Brain microvascular endothelial cell (primary cell): ENCODE results near the gene BOC.

Experiments
- DNase-seq: peaks from one replicate; pipeline ENCODE4 v3.0.0-alpha.2; 2020
- H3K27ac ChIP-seq: fragments of 250-450 bp; sonication (Bioruptor Pico); 2 replicates; pipeline ENCODE4 v1.5.1; 2020; ENCODE audit warnings: mild to moderate bottlenecking, moderate library complexity
- H3K27me3 ChIP-seq: fragments of 250-450 bp; sonication (Bioruptor Pico); replicated peaks from 2 replicates; pipeline ENCODE4 v1.5.1; 2020; ENCODE audit warnings: mild to moderate bottlenecking
- H3K36me3 ChIP-seq: fragments of 250-450 bp; sonication (Bioruptor Pico); replicated peaks from 2 replicates; pipeline ENCODE4 v1.5.1; 2020; ENCODE audit warnings: mild to moderate bottlenecking
- H3K4me3 ChIP-seq: 2 replicates; pipeline ENCODE4 v1.5.1; 2011; ENCODE audit warnings: low read depth, mild to moderate bottlenecking, control low read depth, low read length, moderate library complexity
- in situ Hi-C: cut with HindIII; loops from 2 replicates; pipeline ENCODE4 v1.10.0; 2017; ENCODE audit warnings: low sequenced_read_pairs, low pct_ligation_motif_present
- TF ChIP-seq, protein P1 (sequence below): IDR thresholded peaks from 2 replicates; pipeline ENCODE4 v1.5.1; 2011; ENCODE audit warnings: low read depth, mild to moderate bottlenecking, moderate library complexity, low read length, control low read depth, inconsistent platforms; ENCODE audit errors: missing control alignments

The BOC gene

DNA sequence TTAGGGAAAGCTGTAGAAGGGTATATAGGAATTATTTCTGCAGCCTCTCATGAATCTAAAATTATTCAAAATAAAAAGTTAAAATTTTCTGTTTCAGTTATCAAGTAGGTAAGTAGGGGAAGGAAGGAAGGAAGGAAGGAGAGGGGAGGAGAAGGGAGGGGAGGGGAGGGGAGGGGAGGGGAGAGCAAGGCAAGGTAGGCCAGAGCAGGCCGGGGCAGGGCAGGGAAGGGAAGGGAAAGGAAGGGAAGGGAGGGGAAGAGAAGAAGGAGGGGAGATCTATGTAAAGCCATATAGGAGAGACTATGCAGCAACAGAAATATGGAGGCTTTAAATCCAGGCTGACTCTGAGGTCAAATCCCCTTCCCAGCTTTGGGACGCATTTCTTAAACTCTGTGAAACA, 38.3 kb upstream of the BOC start:
- Histone ChIP-seq H3K27me3 (no peaks in the 10 kb centered on the region), H3K4me3 (no peak overlapping the region), H3K27ac (no peak overlapping the region), H3K36me3 (no peaks in the 10 kb centered on the region)
- no peak for DNase-seq
- TF ChIP-seq, protein P1, sequence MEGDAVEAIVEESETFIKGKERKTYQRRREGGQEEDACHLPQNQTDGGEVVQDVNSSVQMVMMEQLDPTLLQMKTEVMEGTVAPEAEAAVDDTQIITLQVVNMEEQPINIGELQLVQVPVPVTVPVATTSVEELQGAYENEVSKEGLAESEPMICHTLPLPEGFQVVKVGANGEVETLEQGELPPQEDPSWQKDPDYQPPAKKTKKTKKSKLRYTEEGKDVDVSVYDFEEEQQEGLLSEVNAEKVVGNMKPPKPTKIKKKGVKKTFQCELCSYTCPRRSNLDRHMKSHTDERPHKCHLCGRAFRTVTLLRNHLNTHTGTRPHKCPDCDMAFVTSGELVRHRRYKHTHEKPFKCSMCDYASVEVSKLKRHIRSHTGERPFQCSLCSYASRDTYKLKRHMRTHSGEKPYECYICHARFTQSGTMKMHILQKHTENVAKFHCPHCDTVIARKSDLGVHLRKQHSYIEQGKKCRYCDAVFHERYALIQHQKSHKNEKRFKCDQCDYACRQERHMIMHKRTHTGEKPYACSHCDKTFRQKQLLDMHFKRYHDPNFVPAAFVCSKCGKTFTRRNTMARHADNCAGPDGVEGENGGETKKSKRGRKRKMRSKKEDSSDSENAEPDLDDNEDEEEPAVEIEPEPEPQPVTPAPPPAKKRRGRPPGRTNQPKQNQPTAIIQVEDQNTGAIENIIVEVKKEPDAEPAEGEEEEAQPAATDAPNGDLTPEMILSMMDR: no peak
- in situ Hi-C loops: no loop called here

DNA sequence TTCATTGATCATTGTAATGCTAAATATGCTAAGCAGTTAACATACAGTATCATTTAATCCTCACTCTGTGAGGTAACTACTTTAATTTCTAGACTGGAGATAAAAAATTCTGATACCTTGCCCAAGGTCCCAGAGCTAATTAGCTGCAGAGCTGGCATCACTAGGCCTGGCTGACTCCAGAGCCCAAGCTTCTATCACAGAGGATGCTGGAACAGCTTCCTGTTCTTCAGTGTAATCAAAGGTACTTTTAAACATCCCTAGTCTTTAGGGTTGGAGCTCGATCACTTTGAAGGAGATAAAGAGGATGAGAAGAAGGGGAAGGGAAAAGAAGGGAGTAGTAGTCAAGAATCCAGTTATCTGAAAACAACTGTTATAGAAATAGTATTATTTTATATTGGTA, 37.1 kb upstream of the BOC start:
- in situ Hi-C loops: no loop called here
- no peak for DNase-seq

DNA sequence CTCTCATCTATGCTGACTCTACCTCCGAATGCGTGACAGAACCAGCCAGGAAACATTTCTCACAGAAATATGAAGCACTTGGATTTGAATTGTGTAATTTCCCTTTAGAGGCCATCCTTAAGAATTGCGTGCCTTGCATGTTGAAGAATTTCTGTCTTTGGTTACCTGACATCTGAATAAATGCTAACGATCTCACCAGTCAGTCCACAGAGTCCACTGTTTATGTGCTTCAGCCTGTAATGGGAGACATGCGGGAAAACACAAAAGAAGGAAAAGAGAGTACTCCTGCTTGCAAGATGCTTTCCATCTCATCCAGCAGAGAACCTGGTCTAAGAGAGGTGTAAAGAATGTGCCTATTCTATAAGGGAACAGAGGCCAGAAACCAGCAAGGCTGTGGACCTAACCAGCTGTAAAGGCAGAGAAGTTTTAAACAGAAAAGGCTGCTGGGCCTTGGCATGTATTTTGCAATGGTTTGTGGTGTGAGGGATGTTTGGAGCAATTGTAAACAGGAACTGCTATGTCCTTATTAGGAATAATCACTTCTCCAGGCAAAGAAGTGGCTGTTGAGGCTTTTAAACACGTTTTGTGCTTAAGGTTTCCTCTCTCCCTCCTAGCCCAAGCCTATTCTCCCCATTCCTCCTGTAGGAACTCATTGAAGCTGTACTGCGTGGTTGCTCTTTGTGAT, 36.4 kb upstream of the BOC start:
- H3K4me3 ChIP-seq: no peak overlapping the region
- DNase-seq: no peak
- no peak overlapping the region for H3K27ac ChIP-seq
- H3K36me3 ChIP-seq: no peaks in the 10 kb centered on the region
- TF ChIP-seq, protein P1: no peak
- no peaks in the 10 kb centered on the region for H3K27me3 ChIP-seq
- in situ Hi-C loops: no loop called here

More for the DNA sequence above, 37.1 kb upstream of the BOC start:
- TF ChIP-seq, protein P1: no peak
- Histone ChIP-seq H3K27ac (no peak overlapping the region), H3K4me3 (no peak overlapping the region), H3K36me3 (no peaks in the 10 kb centered on the region), H3K27me3 (no peaks in the 10 kb centered on the region)

DNA sequence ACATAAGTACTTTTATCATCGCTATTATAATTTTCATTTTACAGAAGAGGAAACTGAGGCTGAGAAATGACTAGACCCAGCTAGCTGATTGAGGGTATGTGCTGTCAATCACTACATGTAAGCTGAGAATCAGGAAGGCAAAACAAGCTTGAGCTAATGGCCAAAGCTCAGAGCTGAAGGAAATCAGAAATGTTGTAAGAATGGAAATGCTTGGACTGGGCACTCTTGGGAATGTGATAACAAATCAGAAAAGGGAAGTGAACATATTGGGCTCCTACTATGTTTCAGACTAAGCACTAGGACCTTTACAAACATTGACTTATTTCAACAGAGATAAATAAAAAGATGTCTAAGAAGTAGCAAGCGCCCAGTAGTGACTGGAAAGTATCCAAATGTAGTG, 33.8 kb upstream of the BOC start:
- no peaks in the 10 kb centered on the region for H3K36me3 ChIP-seq
- no peaks in the 10 kb centered on the region for H3K27me3 ChIP-seq
- in situ Hi-C loops: no loop called here
- no peak overlapping the region for H3K27ac ChIP-seq
- TF ChIP-seq, protein P1: no peak
- no peak for DNase-seq
- no peak overlapping the region for H3K4me3 ChIP-seq

DNA sequence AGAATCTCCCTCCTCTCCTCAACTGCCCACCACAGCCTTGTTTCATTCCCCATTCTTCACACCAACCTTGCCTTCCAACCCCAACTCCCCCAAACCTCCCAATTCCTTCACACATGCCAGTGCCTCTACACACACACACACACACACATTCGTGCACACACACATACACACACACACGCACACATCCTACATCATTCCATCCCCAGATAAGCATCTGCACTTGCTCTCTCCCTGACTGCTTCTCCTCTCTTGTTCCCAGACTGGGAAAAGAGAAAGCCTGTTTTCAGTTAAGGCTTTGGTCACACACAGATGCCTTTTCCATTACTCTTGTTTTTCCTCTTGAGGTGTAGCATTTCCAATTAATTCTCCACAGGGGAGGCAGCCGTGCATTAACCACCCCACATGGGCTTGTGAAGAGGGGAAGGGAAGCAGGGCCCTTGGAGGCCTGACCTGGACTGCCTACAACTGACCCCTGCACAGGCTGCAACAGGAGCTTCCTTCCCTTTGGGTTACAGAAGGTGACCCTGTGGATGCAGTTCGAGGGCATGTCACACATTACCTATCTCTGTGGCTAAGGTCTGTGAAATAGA, 32.0 kb upstream of the BOC start:
- no peak for DNase-seq
- Histone ChIP-seq H3K4me3 (no peak overlapping the region), H3K27me3 (no peaks in the 10 kb centered on the region), H3K27ac (no peak overlapping the region), H3K36me3 (no peaks in the 10 kb centered on the region)
- TF ChIP-seq, protein P1: no peak
- in situ Hi-C loops: no loop called here
